ENCODE data around the gene APOL3. TPM values are rescaled to one million over a fixed set of nuclear protein-coding genes. Genes with fewer than 3 reads are reported as not detected.

Gene APOL3
- polyA plus RNA-seq, 1 experiment: 6.7 TPM

- no peaks in the 10 kb centered on the region for H3K27me3 ChIP-seq (ENCODE audit: control insufficient read depth, insufficient read depth, low read length)
- no peak for DNase-seq (ENCODE audit: low read depth)
- POLR2A ChIA-PET: no interaction called here
- no peaks in the 10 kb centered on the region for H3K36me3 ChIP-seq (ENCODE audit: control insufficient read depth, insufficient read depth, low read length)
- H3K4me3 ChIP-seq (ENCODE audit: low read depth, low read length): no peak overlapping the region
- TF ChIP-seq, protein P1, sequence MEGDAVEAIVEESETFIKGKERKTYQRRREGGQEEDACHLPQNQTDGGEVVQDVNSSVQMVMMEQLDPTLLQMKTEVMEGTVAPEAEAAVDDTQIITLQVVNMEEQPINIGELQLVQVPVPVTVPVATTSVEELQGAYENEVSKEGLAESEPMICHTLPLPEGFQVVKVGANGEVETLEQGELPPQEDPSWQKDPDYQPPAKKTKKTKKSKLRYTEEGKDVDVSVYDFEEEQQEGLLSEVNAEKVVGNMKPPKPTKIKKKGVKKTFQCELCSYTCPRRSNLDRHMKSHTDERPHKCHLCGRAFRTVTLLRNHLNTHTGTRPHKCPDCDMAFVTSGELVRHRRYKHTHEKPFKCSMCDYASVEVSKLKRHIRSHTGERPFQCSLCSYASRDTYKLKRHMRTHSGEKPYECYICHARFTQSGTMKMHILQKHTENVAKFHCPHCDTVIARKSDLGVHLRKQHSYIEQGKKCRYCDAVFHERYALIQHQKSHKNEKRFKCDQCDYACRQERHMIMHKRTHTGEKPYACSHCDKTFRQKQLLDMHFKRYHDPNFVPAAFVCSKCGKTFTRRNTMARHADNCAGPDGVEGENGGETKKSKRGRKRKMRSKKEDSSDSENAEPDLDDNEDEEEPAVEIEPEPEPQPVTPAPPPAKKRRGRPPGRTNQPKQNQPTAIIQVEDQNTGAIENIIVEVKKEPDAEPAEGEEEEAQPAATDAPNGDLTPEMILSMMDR (IDR thresholded peaks at IDR 0.05; ENCODE audit: insufficient read depth, low read depth, low read length): no peak
- CTCF ChIA-PET: interaction anchor here (0.8 to 1.8 kb wide), 2 partner anchors 13 to 45 kb away, joined by 3 to 11 read pairs; no protein-coding TSS in a partner anchor
These were observed 49.2 kb downstream of the APOL3 start for GRCh38 chr22:36111316-36111715.

- Histone ChIP-seq H3K27me3 (ENCODE audit: control insufficient read depth, insufficient read depth, low read length) (no peaks in the 10 kb centered on the region), H3K4me3 (ENCODE audit: low read depth, low read length) (no peak overlapping the region), H3K36me3 (ENCODE audit: control insufficient read depth, insufficient read depth, low read length) (no peaks in the 10 kb centered on the region)
- ChIA-PET POLR2A (no interaction called here), CTCF (interaction anchor here (0.7 to 1.8 kb wide), 4 partner anchors 14 to 44 kb away, joined by 3 to 11 read pairs (median 4); no protein-coding TSS in a partner anchor)
- TF ChIP-seq, protein P1 (IDR thresholded peaks at IDR 0.05; ENCODE audit: insufficient read depth, low read depth, low read length): no peak
- no peak for DNase-seq (ENCODE audit: low read depth)
These were observed 50.2 kb downstream of the APOL3 start for GRCh38 chr22:36110306-36110881.

GRCh38 chr22:36107436-36107835 is 53.1 kb downstream of the APOL3 start:
- TF ChIP-seq, protein P1 (IDR thresholded peaks at IDR 0.05; ENCODE audit: insufficient read depth, low read depth, low read length): no peak
- Histone ChIP-seq H3K27me3 (ENCODE audit: control insufficient read depth, insufficient read depth, low read length) (no peaks in the 10 kb centered on the region), H3K36me3 (ENCODE audit: control insufficient read depth, insufficient read depth, low read length) (no peaks in the 10 kb centered on the region), H3K4me3 (ENCODE audit: low read depth, low read length) (no peak overlapping the region)
- CTCF ChIA-PET: interaction anchor here (0.7 to 1.2 kb wide), 2 partner anchors 25 to 42 kb away, joined by 3 read pairs; no protein-coding TSS in a partner anchor
- POLR2A ChIA-PET: no interaction called here
- no peak for DNase-seq (ENCODE audit: low read depth)

GRCh38 chr22:36106910-36107309 is 53.6 kb downstream of the APOL3 start:
- H3K36me3 ChIP-seq (ENCODE audit: control insufficient read depth, insufficient read depth, low read length): no peaks in the 10 kb centered on the region
- POLR2A ChIA-PET: no interaction called here
- TF ChIP-seq, protein P1 (IDR thresholded peaks at IDR 0.05; ENCODE audit: insufficient read depth, low read depth, low read length): no peak
- no peaks in the 10 kb centered on the region for H3K27me3 ChIP-seq (ENCODE audit: control insufficient read depth, insufficient read depth, low read length)
- CTCF ChIA-PET: interaction anchor here (1.2 kb wide), 1 partner anchor 41 kb away, joined by 3 read pairs; no protein-coding TSS in a partner anchor
- DNase-seq (ENCODE audit: low read depth): no peak
- no peak overlapping the region for H3K4me3 ChIP-seq (ENCODE audit: low read depth, low read length)

- TF ChIP-seq, protein P1 (IDR thresholded peaks at IDR 0.05; ENCODE audit: insufficient read depth, low read depth, low read length): no peak
- CTCF ChIA-PET: interaction anchor here (1.1 to 1.5 kb wide), 2 partner anchors 39 to 180 kb away, joined by 3 to 8 read pairs; no protein-coding TSS in a partner anchor
- POLR2A ChIA-PET: no interaction called here
- H3K36me3 ChIP-seq (ENCODE audit: control insufficient read depth, insufficient read depth, low read length): no peaks in the 10 kb centered on the region
- H3K4me3 ChIP-seq (ENCODE audit: low read depth, low read length): no peak overlapping the region
- no peak for DNase-seq (ENCODE audit: low read depth)
- no peaks in the 10 kb centered on the region for H3K27me3 ChIP-seq (ENCODE audit: control insufficient read depth, insufficient read depth, low read length)
These were observed 55.6 kb downstream of the APOL3 start for GRCh38 chr22:36104988-36105387.
